ENCODE data around the gene EBF3. TPM values are rescaled to one million over a fixed set of nuclear protein-coding genes. Genes with fewer than 3 reads are reported as not detected.

EBF3 gene
- total RNA-seq, 2 donors from 2014 or later: 0.44 to 2.0 TPM

GRCh38 chr10:129808092-129808983 lies 155.7 kb downstream of the EBF3 start:
- Histone ChIP-seq H3K4me1 (ENCODE audit: control insufficient read depth, insufficient read depth, low read length) (no peaks in the 10 kb centered on the region), H3K4me3 (ENCODE audit: low read length) (no peak overlapping the region), H3K36me3 (ENCODE audit: control insufficient read depth, insufficient read depth, low read length) (no peaks in the 10 kb centered on the region), H3K27ac (ENCODE audit: low read depth, low read length) (no peak overlapping the region), H3K9me3 (ENCODE audit: control insufficient read depth, low read length) (peaks cover 5% of the 10 kb centered on the region), H3K27me3 (ENCODE audit: control insufficient read depth, insufficient read depth, low read length, poor library complexity, severe bottlenecking) (no peaks in the 10 kb centered on the region), H3K9ac (ENCODE audit: extremely low read depth, low read length, poor library complexity, severe bottlenecking) (no peak overlapping the region)
- Mint-ChIP-seq H3K4me1 (peaks cover 5% of the 10 kb centered on the region), H3K27ac (no peak overlapping the region), H3K27me3 (ENCODE audit: insufficient read depth) (peaks cover 9% of the 10 kb centered on the region), H3K36me3 (ENCODE audit: low read depth) (peaks cover under 1% of the 10 kb centered on the region), H3K9me3 (peaks cover 19% of the 10 kb centered on the region), H3K4me3 (no peak overlapping the region)
- TF ChIP-seq, protein P1, sequence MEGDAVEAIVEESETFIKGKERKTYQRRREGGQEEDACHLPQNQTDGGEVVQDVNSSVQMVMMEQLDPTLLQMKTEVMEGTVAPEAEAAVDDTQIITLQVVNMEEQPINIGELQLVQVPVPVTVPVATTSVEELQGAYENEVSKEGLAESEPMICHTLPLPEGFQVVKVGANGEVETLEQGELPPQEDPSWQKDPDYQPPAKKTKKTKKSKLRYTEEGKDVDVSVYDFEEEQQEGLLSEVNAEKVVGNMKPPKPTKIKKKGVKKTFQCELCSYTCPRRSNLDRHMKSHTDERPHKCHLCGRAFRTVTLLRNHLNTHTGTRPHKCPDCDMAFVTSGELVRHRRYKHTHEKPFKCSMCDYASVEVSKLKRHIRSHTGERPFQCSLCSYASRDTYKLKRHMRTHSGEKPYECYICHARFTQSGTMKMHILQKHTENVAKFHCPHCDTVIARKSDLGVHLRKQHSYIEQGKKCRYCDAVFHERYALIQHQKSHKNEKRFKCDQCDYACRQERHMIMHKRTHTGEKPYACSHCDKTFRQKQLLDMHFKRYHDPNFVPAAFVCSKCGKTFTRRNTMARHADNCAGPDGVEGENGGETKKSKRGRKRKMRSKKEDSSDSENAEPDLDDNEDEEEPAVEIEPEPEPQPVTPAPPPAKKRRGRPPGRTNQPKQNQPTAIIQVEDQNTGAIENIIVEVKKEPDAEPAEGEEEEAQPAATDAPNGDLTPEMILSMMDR (conservative IDR thresholded peaks at IDR 0.05): no peak
- WGBS, 2 experiments (ENCODE audit: insufficient coverage in 1 of 2, insufficient read length in 1 of 2): 87 to 88% methylated on average over 9 to 26 of the region's 26 CpGs
- DNase-seq: no peak

- DNase-seq: no peak
- Mint-ChIP-seq H3K4me3 (no peak overlapping the region), H3K4me1 (peaks cover 5% of the 10 kb centered on the region), H3K27me3 (ENCODE audit: insufficient read depth) (peaks cover 4% of the 10 kb centered on the region), H3K36me3 (ENCODE audit: low read depth) (no peaks in the 10 kb centered on the region), H3K9me3 (peaks cover 24% of the 10 kb centered on the region), H3K27ac (no peak overlapping the region)
- Histone ChIP-seq H3K4me3 (ENCODE audit: low read length) (no peak overlapping the region), H3K9me3 (ENCODE audit: control insufficient read depth, low read length) (peaks cover 5% of the 10 kb centered on the region), H3K36me3 (ENCODE audit: control insufficient read depth, insufficient read depth, low read length) (no peaks in the 10 kb centered on the region), H3K27ac (ENCODE audit: low read depth, low read length) (no peak overlapping the region), H3K4me1 (ENCODE audit: control insufficient read depth, insufficient read depth, low read length) (no peaks in the 10 kb centered on the region), H3K27me3 (ENCODE audit: control insufficient read depth, insufficient read depth, low read length, poor library complexity, severe bottlenecking) (no peaks in the 10 kb centered on the region), H3K9ac (ENCODE audit: extremely low read depth, low read length, poor library complexity, severe bottlenecking) (no peak overlapping the region)
- TF ChIP-seq, protein P1 (conservative IDR thresholded peaks at IDR 0.05): no peak
- 90 to 93% methylated on average over 4 to 7 of the region's 7 CpGs for WGBS, 2 experiments (ENCODE audit: insufficient coverage in 1 of 2, insufficient read length in 1 of 2)
These were observed 156.9 kb downstream of the EBF3 start for GRCh38 chr10:129807211-129807610.

- Mint-ChIP-seq H3K36me3 (ENCODE audit: low read depth) (no peaks in the 10 kb centered on the region), H3K27me3 (ENCODE audit: insufficient read depth) (no peaks in the 10 kb centered on the region), H3K9me3 (peaks cover 22% of the 10 kb centered on the region), H3K4me3 (no peak overlapping the region), H3K27ac (no peak overlapping the region), H3K4me1 (no peaks in the 10 kb centered on the region)
- TF ChIP-seq, protein P1 (conservative IDR thresholded peaks at IDR 0.05): no peak
- H3K9me3 ChIP-seq (ENCODE audit: control insufficient read depth, low read length): peaks cover 5% of the 10 kb centered on the region
- H3K4me1 ChIP-seq (ENCODE audit: control insufficient read depth, insufficient read depth, low read length): no peaks in the 10 kb centered on the region
- no peaks in the 10 kb centered on the region for H3K27me3 ChIP-seq (ENCODE audit: control insufficient read depth, insufficient read depth, low read length, poor library complexity, severe bottlenecking)
- no peaks in the 10 kb centered on the region for H3K36me3 ChIP-seq (ENCODE audit: control insufficient read depth, insufficient read depth, low read length)
- no peak overlapping the region for H3K4me3 ChIP-seq (ENCODE audit: low read length)
- H3K9ac ChIP-seq (ENCODE audit: extremely low read depth, low read length, poor library complexity, severe bottlenecking): no peak overlapping the region
- WGBS, 2 experiments (ENCODE audit: insufficient coverage in 1 of 2, insufficient read length in 1 of 2): 89% methylated on average over 10 to 14 of the region's 14 CpGs
- H3K27ac ChIP-seq (ENCODE audit: low read depth, low read length): no peak overlapping the region
- no peak for DNase-seq
These were observed 163.2 kb downstream of the EBF3 start for GRCh38 chr10:129800796-129801340.
